ENCODE data around the gene LAPTM5.

The LAPTM5 gene

DNA sequence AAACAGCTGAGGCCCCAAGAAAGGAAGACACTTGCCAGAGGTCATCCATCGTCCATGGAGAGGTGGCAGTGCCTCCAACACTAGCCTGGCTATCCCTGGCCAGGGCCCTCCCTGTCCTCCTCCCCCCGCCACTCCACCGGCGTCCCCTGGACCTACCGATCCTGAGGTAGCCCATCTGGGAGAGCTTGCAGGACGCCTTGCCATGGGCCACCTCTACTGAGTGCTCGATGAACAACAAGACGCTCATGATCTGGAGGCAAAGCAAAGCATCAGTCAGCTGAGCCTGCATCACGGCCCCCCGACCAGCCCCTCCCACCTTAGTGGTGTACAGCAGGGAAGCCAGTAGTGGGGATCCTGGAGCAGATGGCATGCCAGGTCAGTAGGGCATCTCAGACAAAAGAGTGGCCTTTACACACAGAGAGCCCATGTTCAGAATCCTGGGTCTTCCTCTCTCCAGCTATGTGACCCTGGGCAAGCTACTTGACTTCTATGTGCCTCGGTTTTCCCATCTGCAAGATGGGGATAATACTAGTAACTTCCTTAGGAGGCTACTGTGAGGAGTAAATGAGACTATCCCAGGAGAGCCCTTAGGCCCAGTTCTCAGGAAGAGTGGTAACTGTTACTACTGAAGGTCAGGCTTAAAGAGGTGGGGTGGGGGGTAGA is 15.1 kb downstream of the LAPTM5 start:
- no peak for DNase-seq (ENCODE audit: low read depth)

GRCh38 chr1:30741239-30741894 is 16.2 kb downstream of the LAPTM5 start:
- DNase-seq (ENCODE audit: low read depth), result no peak

DNA sequence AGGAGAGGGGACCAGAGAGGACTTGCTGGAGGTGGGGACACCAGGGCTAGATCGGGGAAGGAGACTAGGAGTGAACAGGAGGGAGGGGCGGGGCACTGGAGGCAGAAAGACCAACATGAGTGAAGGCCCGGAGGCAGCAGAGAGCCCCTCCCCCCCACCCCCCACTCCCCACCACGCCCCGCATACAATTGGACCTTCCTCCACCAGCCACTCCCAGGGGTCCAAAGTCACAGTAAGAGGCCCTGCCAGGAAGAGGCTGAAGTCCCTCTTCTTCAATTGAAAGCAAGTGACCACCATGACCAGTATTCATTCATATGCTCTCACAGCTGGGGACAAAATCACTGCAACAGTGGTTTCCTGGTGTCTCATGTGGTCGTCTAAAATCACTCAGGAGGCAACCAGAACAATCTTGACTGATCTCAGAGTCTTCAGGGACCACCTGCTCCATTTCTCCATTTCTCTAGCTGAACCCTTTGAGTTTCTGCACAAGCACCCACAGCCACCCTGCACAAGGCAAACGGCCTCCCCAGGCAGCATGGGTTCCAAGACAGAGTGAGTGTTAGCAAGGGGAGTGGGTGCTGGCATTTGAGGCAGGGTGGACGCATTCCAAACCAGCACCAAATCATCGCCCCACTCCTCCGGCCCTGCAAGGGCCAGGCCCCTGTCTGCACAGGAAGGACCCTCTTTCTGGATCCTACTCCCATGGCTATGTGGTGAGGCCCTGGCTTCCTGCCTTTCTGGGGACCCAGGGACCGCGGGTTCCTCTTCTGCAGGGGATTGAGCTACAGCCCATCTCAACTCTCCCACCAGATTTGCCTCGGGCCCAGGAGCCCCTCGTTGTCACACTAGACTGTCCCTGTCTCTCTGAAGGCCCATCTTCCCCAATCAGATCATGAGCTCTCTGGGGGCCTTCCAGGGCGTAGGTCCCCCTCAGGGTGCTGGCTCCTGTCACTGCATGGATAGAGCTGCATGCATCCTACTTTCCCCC is 17.0 kb downstream of the LAPTM5 start:
- no peak for DNase-seq (ENCODE audit: low read depth)

DNA sequence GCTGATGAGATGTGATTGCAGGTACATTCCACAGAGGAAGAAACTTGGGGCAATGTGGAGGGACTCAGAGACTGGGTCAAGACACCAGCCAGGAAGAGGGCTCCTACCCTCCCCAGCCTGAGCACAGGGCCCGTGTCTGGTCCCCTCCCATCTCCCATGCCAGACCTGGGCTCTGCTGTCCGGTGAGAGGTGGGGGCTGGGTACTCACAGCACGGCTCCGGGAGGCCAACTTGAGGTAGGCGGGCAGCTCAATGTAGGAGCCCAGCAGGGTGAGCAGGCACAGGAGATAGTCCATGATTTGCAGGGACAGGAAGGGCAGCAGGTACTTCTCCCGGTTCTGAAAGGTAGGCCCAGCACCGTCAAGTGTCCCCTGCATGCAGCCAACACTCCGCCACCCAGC is 18.0 kb downstream of the LAPTM5 start:
- no peak for DNase-seq (ENCODE audit: low read depth)

- no peak for DNase-seq (ENCODE audit: low read depth)
Measured at GRCh38 chr1:30738715-30739559, 18.6 kb downstream of the LAPTM5 start.

DNA sequence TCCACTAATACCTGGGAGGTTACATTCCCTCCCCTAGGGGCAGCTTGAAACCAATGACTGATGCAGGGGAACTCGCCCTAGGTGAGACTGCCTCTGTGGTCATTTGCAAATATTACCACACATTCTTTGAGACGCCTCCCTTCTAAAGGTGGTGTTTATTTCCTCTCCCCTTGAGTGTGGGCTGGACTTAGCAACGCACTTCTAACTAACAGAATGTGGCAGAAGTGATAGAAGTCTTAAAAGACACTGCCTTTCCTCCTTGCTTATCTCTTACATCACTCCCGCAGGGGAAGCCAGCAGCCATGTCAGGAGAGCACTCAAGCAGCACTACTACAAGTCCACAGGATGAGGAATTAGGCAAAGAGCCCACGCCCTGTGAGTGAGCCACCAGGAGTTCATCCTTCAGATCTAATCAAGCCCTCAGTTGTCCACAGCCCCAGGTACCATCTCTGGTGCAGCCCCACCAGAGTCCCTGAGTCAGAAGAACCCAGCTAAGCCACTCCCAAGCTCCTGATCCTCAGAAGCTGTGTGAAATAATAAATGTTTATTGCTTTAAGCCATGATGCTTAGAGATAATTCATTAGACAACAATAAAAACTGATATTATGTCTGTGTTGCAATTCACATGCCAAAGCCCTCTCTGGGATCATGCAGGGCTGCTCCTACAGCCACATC is 19.4 kb downstream of the LAPTM5 start:
- DNase-seq (ENCODE audit: low read depth), result no peak

GRCh38 chr1:30737357-30738039 is 20.1 kb downstream of the LAPTM5 start:
- no peak for DNase-seq (ENCODE audit: low read depth)

DNA sequence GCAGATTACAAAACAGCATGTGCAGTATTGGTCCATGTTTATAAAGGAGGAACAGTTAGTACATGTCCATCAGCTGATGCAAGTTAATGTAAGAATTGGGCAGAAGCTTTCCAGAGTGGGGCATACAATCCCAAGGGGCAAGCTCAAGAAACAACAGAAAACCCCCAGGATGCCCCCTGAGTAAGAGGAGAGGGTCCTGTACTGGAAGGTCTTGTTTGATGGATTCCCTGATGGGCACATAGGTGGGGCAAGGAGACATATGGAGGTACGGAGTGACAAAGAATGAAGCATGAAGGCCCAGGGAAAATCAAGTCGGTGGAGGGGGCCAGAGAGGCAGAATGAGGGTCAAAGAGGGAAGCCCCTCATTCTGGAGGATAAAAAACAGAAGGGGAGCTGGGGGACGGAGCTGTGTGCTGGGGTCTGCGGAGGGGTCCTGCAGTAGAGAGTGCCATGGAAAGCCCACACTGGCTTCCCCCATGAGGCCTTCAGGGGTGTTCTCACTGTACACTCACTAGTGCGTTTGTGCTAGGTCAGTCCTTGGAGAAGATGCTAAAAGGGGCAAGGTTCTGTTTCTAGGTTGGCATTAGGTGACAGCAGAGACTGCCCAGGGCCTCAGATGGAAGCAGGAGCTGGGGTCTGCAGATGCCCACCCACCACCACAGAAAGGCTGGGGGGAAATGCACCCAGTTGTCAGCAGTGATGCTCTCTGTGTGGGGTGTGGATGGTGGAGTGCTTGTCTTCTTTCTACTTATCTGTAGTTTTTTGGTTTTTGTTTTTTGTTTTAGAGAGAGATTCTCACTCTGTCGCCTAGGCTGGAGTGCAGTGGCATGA is 21.7 kb downstream of the LAPTM5 start:
- no peak for DNase-seq (ENCODE audit: low read depth)

- no peak for DNase-seq (ENCODE audit: low read depth)
Measured at GRCh38 chr1:30735124-30735523, 22.4 kb downstream of the LAPTM5 start.

- DNase-seq (ENCODE audit: low read depth), result no peak
Measured at GRCh38 chr1:30734580-30734979, 23.0 kb downstream of the LAPTM5 start.

DNA sequence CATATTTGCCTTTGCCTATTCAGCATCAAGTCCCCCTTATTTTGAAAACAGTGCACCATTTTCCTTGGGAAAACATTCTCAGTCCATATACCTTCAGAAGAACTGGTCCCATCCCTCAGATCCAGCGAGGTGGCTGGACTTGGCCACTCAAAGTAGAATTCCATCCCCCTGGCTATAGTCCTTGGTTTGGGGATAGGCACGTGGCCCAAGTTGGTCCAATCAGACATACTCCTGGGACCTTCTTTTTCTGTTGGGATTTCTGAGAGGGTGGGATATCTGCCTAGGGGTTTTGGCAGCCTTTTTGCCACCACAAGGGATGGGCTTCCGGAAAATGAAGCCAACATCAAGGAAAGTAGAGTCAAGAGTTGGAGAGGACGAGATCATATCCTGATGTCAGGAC is 23.5 kb downstream of the LAPTM5 start:
- no peak for DNase-seq (ENCODE audit: low read depth)

DNA sequence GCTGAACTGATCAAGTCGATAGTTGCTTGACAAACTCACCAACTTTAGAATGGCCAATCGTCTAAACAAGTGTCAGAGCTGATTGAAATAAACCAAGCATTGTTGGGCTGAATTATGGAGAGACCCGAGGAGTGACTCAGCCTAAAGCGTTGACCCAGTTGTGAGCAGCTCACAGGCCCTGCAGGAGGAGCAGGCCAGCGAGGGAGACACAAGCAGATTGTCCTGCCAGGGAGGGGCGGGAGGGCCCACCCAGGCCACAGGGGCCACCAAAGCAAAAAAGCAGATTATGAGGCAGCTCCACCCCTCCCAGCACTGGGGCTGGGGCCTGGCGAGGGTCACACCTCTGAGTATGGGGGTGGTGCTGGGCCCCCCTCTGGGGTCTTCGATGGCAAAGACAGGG is 24.1 kb downstream of the LAPTM5 start:
- DNase-seq (ENCODE audit: low read depth), result no peak

- no peak for DNase-seq (ENCODE audit: low read depth)
Measured at GRCh38 chr1:30732277-30732996, 25.1 kb downstream of the LAPTM5 start.

DNA sequence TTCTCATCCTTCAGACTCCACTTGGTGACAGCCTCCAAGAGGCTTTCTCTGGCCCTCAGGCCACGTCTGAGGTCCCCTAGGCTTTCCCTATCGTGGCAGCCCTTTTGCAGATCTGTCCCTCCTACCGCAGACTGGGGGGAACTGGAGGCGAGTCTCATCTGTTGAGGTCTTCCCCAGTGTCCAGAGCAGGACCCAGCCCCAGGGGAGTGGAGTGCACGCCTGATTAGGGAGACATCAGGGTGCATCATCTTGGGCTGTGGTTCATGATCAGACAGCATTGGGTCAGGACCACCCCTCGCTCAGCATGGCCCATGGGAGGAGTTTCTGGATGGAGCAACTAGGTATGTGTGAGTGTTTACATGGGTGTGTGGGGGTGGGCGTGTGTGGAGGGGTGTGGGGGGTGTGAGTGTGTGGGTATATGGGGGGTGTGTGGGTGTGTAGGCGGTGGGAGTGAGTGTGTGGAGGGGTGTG is 25.7 kb downstream of the LAPTM5 start:
- DNase-seq (ENCODE audit: low read depth), result no peak

DNA sequence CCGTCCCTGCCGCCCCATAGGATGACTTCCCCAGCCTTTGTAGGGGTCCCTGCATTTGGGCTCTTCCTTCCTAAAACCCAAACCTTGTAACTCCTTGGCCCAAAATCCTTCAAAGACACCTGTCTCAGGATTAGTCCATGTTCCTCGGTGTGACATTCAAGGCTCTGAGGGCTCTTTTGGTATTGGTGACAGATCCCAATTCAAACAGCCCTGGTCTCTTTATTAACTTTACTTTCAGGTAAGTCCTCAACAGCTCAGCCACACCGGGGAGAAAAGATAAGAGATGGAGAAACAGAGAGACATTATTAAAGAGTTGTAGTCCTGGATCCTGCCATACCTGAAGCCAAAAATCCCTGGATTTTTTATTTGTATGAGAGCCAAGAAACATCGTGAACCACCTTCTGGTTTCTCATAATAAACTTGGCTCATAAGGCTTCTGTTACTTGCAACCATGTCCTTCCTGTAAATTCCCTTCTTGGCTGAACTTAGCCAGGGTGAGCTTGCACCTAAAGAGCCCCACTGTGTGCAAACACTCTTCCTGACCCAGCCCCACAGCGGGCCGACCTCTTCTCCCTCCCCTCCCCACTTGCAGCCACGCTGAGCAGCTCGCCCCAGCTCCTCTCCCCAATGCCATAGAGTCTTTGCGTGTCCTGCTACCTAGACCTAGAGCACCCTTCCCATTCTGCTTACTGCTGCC is 26.3 kb downstream of the LAPTM5 start:
- no peak for DNase-seq (ENCODE audit: low read depth)

- DNase-seq (ENCODE audit: low read depth), result no peak
Measured at GRCh38 chr1:30730346-30731108, 27.0 kb downstream of the LAPTM5 start.

DNA sequence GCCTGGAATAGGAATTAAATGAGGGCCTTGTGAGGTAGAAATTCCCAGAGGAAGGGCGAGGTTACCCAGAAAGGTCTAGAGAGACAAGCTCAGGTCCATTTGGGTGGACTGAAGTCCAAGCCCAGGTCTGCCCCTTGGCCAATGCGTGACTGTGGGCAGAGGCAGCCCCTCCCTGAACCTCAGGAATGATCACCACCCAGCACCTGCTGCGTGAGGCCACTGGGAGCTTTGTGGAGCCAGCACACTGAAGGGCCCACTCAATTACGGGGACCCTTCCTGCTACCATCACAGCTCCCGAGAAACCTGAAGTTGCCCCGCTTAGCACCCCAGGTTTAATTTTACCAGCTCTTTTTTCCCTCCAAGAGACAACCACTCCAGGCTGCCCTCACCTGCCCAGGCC is 27.7 kb downstream of the LAPTM5 start:
- DNase-seq (ENCODE audit: low read depth), result no peak

All from activated T-helper 1 cell treated with Interleukin-2 at 50 U/mL for 16 hours (primary cell).